ENCODE results near the gene ZNF385B.

DNA sequence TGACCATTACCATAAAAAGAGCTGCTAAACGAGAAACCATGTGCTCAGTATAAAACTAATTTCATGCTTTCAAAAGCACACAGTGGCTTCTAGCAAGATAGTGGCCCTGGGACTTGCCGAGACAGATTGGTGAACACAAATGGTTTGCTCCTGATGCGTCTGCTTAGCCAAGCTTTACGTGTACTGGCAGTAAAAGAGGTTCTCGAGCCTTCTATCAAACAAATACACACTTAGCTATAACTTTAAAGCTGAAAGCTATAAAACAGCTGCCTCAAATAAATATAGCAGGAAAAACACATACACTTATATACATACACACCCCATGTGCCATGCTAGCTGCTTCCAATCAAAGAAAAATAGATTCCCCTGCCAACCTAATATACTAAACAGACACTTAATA, 117.0 kb downstream of the ZNF385B start:
- TF ChIP-seq, protein P1, sequence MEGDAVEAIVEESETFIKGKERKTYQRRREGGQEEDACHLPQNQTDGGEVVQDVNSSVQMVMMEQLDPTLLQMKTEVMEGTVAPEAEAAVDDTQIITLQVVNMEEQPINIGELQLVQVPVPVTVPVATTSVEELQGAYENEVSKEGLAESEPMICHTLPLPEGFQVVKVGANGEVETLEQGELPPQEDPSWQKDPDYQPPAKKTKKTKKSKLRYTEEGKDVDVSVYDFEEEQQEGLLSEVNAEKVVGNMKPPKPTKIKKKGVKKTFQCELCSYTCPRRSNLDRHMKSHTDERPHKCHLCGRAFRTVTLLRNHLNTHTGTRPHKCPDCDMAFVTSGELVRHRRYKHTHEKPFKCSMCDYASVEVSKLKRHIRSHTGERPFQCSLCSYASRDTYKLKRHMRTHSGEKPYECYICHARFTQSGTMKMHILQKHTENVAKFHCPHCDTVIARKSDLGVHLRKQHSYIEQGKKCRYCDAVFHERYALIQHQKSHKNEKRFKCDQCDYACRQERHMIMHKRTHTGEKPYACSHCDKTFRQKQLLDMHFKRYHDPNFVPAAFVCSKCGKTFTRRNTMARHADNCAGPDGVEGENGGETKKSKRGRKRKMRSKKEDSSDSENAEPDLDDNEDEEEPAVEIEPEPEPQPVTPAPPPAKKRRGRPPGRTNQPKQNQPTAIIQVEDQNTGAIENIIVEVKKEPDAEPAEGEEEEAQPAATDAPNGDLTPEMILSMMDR (IDR thresholded peaks at IDR 0.05), result no peak
- no peak for TF ChIP-seq POLR2A (IDR thresholded peaks at IDR 0.05)
